Pancreas (tissue), 10 donors: ENCODE data around the gene SMAD3. TPM values are rescaled to one million over a fixed set of nuclear protein-coding genes. Genes with fewer than 3 reads are reported as not detected.

Source experiments
- ATAC-seq, 4 donors: fragments of 200-7000 bp; cut with Tn5 transposase; one replicate each; pipeline versions ENCODE4 v1.8.0 to v1.9.1; 2020; ENCODE audit warnings: mild to moderate bottlenecking in 4 of 4, moderate library complexity in 4 of 4
- DNase-seq, 6 donors: peaks; one replicate each; pipeline ENCODE4 v3.0.0-alpha.2; 2020
- FAIRE-seq: peaks from 2 replicates; lab custom pipeline; 2012; peaks lifted over from hg19 to GRCh38; lab: Jason Lieb, UNC
- H3K27ac ChIP-seq, 4 donors: fragments of 200-600 bp; sonication (generic); 1 replicate in 3 of 4; 2 replicates in 1 of 4; pipeline versions ENCODE4 v1.5.0 to v1.8.0; 2020
- H3K27me3 ChIP-seq, 4 donors: fragments of 200-600 bp; one replicate each; pipeline ENCODE4 v1.8.0; 2021
- H3K36me3 ChIP-seq, 3 donors: fragments of 200-600 bp; sonication (generic) in 1 of 3; one replicate each; pipeline versions ENCODE4 v1.5.0 to v1.8.0; 2020 to 2021
- H3K4me1 ChIP-seq, 3 donors: fragments of 200-600 bp; one replicate each; pipeline ENCODE4 v1.8.0; 2021
- H3K4me3 ChIP-seq, 4 donors: fragments of 200-600 bp; sonication (generic) in 2 of 4; one replicate each; pipeline versions ENCODE4 v1.5.0 to v1.8.0; 2020 to 2021
- H3K9me3 ChIP-seq, 4 donors: fragments of 200-600 bp; one replicate each; pipeline ENCODE4 v1.8.0; 2021
- CTCF ChIP-seq, 4 donors: fragments of 200-600 bp; sonication (generic) in 3 of 4; IDR thresholded peaks; one replicate each; pipeline versions ENCODE4 v1.5.0 to v1.8.0; 2021; ENCODE audit warnings: antibody characterized with exemption in 4 of 4
- WGBS, 2 donors: extraction: QIAGEN DNeasy Blood & Tissue Kit; methylation state at CpG; one replicate each; pipeline ENCODE4 v1.1.7; 2013; 5-methylcytosine and 5-hydroxymethylcytosine counted together
- intact Hi-C, 3 donors: fragments of 100-400 bp; cut with DNase I; formaldehyde crosslinking; loops; one replicate each; pipeline versions ENCODE4 v1.11.1 to v1.14.2; 2022
- polyA plus RNA-seq, 2 donors: library from polyadenylated mRNA; stranded (reverse); fragments of 200-250 nt; gene quantifications; one replicate each; pipeline ENCODE4 v1.2.3, GENCODE V29; 2013
- total RNA-seq, 6 donors: library from RNA; stranded (reverse); fragmentation: NEBNext Ultra II Directional in 4 of 6; extraction: Animal tissue kit (Norgen Biotek cat#: 25700) in 4 of 6; gene quantifications; one replicate each; pipeline versions ENCODE4 v1.2.1 to v1.2.4, GENCODE V29; 2021 to 2023
- donor health status: healthy with polysubstance abuse.
- donor health status: DM: no; HTN: no; CAD: no; lungs with moderate emphysema.
- donor health status: DM: no; HTN: no; CAD: no.
- donor health status: control.
- donor health status: control.
- donor health status: Bipolar disorder and iron deficiency.
- donor health status: DM: yes; HTN: yes; CAD: no.
- donor health status: DM: no; HTN: no; CAD: no.
- donor health status: DM: no; HTN: no; CAD: no.
- donor health status: DM: yes; HTN: yes; CAD: no.

SMAD3 gene
- total and polyA plus RNA-seq, 8 donors, result 7.9 to 42.5 (median 21.4) TPM

- TF ChIP-seq CTCF (IDR thresholded peaks at IDR 0.05), result no peak
- ATAC-seq, result no peak
- intact Hi-C loops, result no loop called here
- Histone ChIP-seq H3K4me1 (peaks cover 0 to 16% (median 7%) of the 10 kb centered on the region in 3 donors), H3K27me3 (no peaks in the 10 kb centered on the region), H3K9me3 (no peaks in the 10 kb centered on the region), H3K27ac (peak overlapping the region in 2 of 4 donors; percentile 24 to 38), H3K4me3 (no peak overlapping the region), H3K36me3 (no peaks in the 10 kb centered on the region)
- FAIRE-seq, result no peak
- DNase-seq, result peak in 1 of 6 donors; percentile 30
- WGBS, 2 donors, result 96 to 97% methylated on average over 3 of the region's 3 CpGs
Observed at GRCh38 chr15:67174446-67174845, 109.0 kb downstream of the SMAD3 start.

DNA sequence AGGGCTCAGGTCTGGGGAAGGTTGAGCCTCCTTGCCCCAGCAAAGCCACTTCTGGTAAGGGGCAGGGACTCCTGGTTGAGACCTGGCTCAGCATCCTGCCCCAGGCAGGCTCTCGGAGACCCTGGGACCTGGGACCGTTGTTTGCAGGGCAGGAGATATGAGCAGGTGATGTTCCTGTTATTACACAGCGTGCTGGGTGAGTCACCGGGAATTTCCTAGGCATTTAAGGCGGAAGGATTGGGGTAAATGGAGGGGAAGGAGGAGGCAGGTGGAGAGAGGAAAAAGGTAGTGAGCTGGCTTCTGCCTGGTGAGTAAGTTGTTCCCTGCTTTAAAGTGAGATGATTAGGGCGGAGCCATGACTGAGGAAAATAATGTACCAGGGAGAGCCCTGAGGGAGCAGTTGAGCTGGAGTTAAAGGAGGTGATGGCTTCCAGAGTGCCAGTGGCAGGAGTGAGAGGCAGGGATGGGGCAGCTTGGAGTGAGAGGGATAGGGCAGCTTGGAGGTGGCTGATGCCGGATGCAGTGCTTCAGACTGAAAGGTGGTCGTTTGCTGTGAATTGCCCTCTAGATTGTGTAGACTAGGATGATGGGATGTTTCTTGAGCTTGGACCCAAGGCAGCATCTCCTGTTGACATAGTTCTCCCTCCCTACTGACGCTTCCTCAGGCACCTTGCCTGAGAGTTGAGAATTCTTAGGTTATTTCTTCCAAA is 109.6 kb downstream of the SMAD3 start:
- FAIRE-seq, result no peak
- Histone ChIP-seq H3K27me3 (no peaks in the 10 kb centered on the region), H3K27ac (peak overlapping the region in 2 of 4 donors; percentile 24 to 38), H3K4me3 (no peak overlapping the region), H3K4me1 (peaks cover 0 to 16% (median 7%) of the 10 kb centered on the region in 3 donors), H3K36me3 (no peaks in the 10 kb centered on the region), H3K9me3 (no peaks in the 10 kb centered on the region)
- 79 to 83% methylated on average over 9 of the region's 9 CpGs for whole genome bisulfite sequencing, 2 donors
- DNase-seq, result peak in 1 of 6 donors; percentile 48
- no peak for TF ChIP-seq CTCF (IDR thresholded peaks at IDR 0.05)
- peak in 3 of 4 donors; percentile 34 to 63 (median 61) for ATAC-seq
- intact Hi-C loops, result no loop called here

GRCh38 chr15:67175643-67176071 is 110.3 kb downstream of the SMAD3 start:
- peak in 3 of 4 donors; percentile 18 to 57 (median 44) for ATAC-seq
- peaks cover 0 to 16% (median 7%) of the 10 kb centered on the region in 3 donors for H3K4me1 ChIP-seq

DNA sequence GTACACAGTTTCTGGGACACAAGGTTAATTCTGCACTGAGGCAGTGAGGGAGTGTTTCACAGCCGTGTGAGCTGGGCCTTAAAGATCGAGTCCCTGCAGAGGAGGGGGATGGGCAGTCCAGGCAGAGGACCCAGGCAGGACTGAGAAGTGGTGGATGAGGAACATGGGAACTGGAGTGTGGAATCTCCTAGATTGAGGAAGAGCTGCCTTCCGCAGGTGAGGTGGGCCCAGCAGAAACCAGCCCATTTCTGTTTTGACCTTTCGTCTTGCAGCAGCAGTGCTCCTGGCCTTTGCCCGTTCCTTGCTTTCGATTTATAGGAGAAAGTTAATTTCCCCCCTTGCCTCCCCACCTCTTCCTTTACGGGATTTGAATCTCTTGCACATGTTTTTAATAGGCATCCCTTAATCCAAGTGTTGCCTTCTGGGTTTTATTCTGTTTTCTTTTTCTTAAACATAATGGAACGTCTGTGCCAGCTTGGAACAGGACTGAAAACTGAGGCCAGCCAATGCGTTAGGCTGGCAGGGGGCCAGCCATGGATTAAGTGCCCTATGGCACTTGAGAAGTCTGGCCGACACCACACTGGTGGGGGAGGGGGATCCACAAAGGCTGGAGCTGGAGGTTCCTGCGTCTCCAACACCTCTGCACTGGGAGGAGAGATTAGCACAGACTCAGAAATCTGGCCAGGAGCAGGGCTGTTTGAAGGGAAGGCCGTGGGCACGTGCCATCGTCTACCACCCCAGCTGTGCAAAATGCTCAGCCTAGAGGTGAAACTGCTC is 111.0 kb downstream of the SMAD3 start:
- peaks cover 0 to 16% (median 7%) of the 10 kb centered on the region in 3 donors for H3K4me1 ChIP-seq
- FAIRE-seq, result no peak
- no peak overlapping the region for H3K27ac ChIP-seq
- peak; percentile 9 to 66 (median 30) for ATAC-seq
- TF ChIP-seq CTCF (IDR thresholded peaks at IDR 0.05), result no peak
- peaks cover 0 to 3% (median 0%) of the 10 kb centered on the region in 3 donors for H3K36me3 ChIP-seq
- H3K4me3 ChIP-seq, result no peak overlapping the region
- H3K9me3 ChIP-seq, result no peaks in the 10 kb centered on the region
- H3K27me3 ChIP-seq, result no peaks in the 10 kb centered on the region
- WGBS, 2 donors, result 53 to 60% methylated on average over 14 of the region's 14 CpGs
- intact Hi-C loops, result no loop called here
- peak in 4 of 6 donors; percentile 53 to 71 (median 58) for DNase-seq

More at GRCh38 chr15:67175643-67176071, 110.3 kb downstream of the SMAD3 start:
- Histone ChIP-seq H3K4me3 (no peak overlapping the region), H3K9me3 (no peaks in the 10 kb centered on the region), H3K27me3 (no peaks in the 10 kb centered on the region), H3K36me3 (no peaks in the 10 kb centered on the region), H3K27ac (peak overlapping the region in 1 of 4 donors; percentile 24)
- intact Hi-C loops, result no loop called here
- no peak for TF ChIP-seq CTCF (IDR thresholded peaks at IDR 0.05)
- 88 to 89% methylated on average over 11 of the region's 11 CpGs for WGBS, 2 donors
- FAIRE-seq, result no peak
- DNase-seq, result peak in 1 of 6 donors; percentile 53
